HL-60 (cell line): ENCODE results near the gene ALPK3.

Experiments used
- GABPA ChIP-seq: IDR thresholded peaks from 2 replicates; pipeline ENCODE4 v1.6.1; 2012; ENCODE audit warnings: low read depth
- TF ChIP-seq, protein P1 (sequence below): IDR thresholded peaks from one replicate; pipeline ENCODE4 v1.5.1; 2011; ENCODE audit warnings: low read length, control low read depth, inconsistent platforms; ENCODE audit not compliant: insufficient read depth
- TF ChIP-seq, protein P2 (sequence below): IDR thresholded peaks from 2 replicates; pipeline ENCODE4 v1.6.1; 2012; ENCODE audit warnings: low read depth; ENCODE audit not compliant: insufficient replicate concordance

GRCh38 chr15:84868037-84868880, 51.1 kb downstream of the ALPK3 start:
- TF ChIP-seq, protein P1, sequence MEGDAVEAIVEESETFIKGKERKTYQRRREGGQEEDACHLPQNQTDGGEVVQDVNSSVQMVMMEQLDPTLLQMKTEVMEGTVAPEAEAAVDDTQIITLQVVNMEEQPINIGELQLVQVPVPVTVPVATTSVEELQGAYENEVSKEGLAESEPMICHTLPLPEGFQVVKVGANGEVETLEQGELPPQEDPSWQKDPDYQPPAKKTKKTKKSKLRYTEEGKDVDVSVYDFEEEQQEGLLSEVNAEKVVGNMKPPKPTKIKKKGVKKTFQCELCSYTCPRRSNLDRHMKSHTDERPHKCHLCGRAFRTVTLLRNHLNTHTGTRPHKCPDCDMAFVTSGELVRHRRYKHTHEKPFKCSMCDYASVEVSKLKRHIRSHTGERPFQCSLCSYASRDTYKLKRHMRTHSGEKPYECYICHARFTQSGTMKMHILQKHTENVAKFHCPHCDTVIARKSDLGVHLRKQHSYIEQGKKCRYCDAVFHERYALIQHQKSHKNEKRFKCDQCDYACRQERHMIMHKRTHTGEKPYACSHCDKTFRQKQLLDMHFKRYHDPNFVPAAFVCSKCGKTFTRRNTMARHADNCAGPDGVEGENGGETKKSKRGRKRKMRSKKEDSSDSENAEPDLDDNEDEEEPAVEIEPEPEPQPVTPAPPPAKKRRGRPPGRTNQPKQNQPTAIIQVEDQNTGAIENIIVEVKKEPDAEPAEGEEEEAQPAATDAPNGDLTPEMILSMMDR = no peak
- TF ChIP-seq, protein P2, sequence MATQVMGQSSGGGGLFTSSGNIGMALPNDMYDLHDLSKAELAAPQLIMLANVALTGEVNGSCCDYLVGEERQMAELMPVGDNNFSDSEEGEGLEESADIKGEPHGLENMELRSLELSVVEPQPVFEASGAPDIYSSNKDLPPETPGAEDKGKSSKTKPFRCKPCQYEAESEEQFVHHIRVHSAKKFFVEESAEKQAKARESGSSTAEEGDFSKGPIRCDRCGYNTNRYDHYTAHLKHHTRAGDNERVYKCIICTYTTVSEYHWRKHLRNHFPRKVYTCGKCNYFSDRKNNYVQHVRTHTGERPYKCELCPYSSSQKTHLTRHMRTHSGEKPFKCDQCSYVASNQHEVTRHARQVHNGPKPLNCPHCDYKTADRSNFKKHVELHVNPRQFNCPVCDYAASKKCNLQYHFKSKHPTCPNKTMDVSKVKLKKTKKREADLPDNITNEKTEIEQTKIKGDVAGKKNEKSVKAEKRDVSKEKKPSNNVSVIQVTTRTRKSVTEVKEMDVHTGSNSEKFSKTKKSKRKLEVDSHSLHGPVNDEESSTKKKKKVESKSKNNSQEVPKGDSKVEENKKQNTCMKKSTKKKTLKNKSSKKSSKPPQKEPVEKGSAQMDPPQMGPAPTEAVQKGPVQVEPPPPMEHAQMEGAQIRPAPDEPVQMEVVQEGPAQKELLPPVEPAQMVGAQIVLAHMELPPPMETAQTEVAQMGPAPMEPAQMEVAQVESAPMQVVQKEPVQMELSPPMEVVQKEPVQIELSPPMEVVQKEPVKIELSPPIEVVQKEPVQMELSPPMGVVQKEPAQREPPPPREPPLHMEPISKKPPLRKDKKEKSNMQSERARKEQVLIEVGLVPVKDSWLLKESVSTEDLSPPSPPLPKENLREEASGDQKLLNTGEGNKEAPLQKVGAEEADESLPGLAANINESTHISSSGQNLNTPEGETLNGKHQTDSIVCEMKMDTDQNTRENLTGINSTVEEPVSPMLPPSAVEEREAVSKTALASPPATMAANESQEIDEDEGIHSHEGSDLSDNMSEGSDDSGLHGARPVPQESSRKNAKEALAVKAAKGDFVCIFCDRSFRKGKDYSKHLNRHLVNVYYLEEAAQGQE = no peak
- no peak for TF ChIP-seq GABPA
